GM18511 (cell line): ENCODE measurements around the gene PKNOX1.
"Not testable (repeated sequence)": the region's sequence is repeated elsewhere in the genome, so short reads cannot be mapped to it uniquely, and the experiment has no call there.

Experiments used
- ATAC-seq: cut with Tn5 transposase; IDR thresholded peaks from one replicate; pipeline ENCODE4 v1.9.1; 2021; ENCODE audit warnings: mild to moderate bottlenecking, moderate library complexity; ENCODE audit not compliant: unreplicated experiment

Gene PKNOX1

DNA sequence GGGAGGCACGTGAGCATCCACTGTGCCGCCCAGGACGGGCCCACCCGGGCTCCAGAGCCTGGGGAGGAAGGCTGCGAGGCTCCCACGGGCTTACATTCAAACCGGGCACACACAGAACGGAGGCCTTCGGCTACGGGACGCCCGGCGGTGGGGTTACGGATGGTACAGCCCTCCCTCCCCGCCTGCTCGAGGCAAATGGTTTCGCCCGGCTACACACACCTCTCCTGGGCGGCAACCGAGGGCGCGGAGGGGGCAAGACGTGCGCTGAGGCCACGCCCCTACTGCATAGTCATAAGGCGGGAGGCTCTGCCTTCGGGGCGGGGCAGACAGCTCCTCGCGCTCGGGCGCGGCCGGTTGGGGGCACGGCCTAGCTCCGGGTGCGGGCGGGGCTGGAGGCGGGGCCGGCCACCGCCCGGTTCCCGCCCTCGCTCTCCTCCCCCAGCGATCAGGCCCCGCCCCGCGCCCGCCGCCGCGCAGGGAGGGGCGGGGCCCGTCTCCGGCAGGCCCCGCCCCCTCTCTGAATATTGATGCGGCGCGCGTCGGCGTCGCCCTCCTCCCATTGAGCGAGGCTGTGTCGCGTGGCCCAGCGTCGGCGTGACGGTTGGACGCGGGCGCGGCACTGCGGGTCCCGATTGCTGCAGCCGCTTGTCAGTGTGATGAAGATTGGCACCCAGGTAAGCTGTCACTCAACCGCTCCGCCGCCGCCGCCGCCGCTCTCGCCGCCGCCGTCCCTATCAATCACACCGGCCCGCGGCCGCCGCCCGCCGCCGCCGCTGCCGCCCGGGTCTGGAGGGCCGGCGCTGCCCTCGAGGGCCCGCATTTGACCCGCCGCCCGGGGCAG, at the start of gene PKNOX1:
Gene PKNOX1, plus strand, starts transcription at position 572 of the 841 bp plus-strand sequence. CDS start 29,820 bp downstream, outside the sequence.
- ATAC-seq, result peak; percentile 88

- ATAC-seq, result no peak
Measured at GRCh38 chr21:42925114-42925926, 49.0 kb upstream of the PKNOX1 start, which contains the start of gene ERVH48-1. ERVH48-1 (minus strand) TSS chr21:42925630; CDS start chr21:42919006, 6,624 bp downstream.

DNA sequence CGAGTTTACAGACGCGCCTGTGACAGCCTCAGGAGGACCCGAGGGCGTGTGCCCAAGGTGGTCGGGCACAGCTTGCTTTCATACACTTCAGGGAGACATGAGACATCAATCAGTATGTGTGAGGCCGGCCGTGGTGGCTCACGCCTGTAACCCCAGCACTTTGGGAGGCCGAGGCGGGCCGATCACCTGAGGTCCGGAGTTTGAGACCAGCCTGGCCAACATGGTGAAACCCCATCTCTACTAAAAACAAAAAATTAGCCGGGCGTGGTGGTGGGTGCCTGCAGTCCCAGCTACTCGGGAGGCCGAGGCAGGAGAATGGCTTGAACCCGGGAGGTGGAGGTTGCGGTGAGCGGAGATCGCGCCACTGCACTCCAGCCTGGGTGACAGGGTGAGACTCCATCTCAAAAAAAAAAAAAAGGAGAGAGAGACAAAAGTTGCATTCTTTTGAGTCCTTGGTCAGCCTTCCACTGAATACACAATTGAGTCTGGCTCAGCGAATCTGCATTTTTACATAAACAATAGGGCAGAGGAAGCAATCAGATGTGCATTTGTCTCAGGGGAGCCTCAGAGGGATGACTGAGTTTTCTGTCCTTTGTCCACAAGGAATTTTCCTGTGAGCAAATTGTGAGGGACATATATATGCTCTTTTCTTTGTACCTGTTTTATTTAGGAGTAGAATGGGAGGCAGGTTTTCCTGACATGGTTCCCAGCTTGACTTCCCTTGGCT, 46.7 kb upstream of the PKNOX1 start:
- ATAC-seq, result not testable (repeated sequence)

DNA sequence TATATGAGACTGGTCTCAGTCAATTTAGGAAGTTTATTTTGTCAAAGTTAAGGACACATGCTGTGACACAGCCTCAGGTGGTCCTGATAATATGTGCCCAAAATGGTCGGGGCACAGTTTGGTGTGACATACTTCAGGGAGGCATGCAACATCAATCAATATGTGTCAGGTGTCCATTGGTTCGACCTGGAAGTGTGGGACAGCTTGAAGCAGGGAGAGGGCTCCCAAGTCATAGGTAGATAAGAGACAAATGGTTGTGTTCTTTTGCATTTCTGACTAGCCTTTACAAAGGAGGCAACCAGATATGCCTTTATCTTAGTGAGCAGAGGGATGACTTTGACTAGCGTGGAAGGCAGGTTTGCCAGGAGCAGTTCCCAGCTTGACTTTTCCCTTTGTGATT, 44.4 kb upstream of the PKNOX1 start:
- ATAC-seq, result no peak

- no peak for ATAC-seq
Measured at GRCh38 chr21:42931560-42932235, 42.7 kb upstream of the PKNOX1 start.

GRCh38 chr21:42932378-42933136, 41.8 kb upstream of the PKNOX1 start:
- ATAC-seq, result not testable (repeated sequence)

GRCh38 chr21:42933137-42933970, 41.0 kb upstream of the PKNOX1 start:
- not testable (repeated sequence) for ATAC-seq

GRCh38 chr21:42933973-42934372, 40.4 kb upstream of the PKNOX1 start:
- ATAC-seq, result not testable (repeated sequence)

DNA sequence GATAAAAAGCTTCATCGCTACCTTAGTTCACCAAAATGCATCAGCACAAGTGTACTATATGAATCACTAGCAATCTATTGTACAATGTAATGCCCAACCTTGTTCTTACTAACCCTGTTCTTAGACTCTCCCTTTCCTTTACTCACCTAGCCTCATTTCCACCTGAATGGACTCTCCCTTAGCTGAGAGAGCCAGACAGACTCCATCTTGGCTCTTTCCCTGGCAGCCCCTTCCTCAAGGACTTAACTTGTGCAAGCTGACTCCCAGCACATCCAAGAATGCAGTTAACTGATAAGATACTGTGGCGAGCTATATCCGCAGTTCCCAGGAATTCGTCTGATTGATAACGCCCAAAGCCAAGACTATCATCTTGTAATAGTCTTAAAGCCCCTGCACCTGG, 38.0 kb upstream of the PKNOX1 start:
- not testable (repeated sequence) for ATAC-seq

DNA sequence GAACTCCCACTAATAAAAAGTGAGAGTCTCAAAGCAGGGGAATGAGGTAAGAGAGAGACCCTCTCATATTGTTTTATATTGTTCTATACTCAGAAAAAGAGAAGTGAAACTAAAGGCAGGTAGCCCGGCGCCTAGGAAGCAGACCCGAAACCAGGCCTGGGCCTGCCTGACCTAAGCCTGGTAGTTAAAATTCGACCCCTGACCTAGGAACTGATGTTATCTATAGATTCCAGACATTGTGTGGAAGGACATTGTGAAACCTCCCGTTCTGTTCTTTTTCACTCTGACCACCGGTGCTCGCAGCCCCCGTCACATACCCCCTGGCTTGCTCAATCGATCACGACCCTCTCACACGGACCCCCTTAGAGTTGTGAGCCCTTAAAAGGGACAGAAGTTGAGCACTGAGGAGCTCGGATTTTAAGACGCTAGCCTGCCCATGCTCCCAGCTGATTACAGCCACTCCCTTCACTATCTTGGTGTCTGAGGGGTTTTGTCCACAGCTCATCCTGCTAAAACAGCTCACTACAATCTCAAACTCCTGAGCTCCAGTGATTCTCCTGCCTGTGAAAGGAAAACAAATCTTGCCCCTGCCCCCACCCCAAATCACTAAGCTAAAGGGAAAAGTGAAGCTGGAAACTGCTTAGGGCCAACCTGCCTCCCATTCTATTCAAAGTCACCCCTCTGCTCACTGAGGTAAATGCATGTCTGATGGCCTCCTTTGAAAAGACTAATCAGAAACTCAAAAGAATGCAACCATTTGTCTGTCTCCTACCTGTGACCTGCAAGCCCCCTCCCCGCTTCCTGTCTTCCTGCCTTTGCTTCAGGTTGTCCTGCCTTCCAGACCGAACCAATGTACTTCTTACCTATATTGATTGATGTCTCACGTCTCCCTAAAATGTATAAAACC, 37.1 kb upstream of the PKNOX1 start:
- ATAC-seq, result not testable (repeated sequence)

- ATAC-seq, result no peak
Measured at GRCh38 chr21:42937960-42938605, 36.3 kb upstream of the PKNOX1 start.

DNA sequence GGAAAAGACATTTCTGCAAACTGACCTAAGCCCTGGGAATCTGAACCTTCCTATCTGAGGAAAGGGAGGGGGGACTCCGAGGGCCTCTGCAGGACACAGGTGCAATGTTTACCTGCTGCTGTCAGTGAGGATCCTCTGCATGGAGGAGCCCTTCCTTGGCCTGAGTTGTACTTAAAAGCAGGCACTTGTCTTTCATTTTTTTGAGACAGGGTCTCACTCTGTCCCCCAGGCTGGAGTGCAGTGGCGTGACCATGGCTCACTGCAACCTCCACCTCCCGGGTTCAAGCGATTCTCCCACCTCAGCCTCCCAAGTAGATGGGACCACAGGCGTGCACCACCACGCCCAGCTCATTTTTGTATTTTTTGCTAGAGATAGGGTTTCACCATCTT, 35.8 kb upstream of the PKNOX1 start:
- ATAC-seq, result not testable (repeated sequence)

- no peak for ATAC-seq
Measured at GRCh38 chr21:42939582-42940413, 34.6 kb upstream of the PKNOX1 start.

DNA sequence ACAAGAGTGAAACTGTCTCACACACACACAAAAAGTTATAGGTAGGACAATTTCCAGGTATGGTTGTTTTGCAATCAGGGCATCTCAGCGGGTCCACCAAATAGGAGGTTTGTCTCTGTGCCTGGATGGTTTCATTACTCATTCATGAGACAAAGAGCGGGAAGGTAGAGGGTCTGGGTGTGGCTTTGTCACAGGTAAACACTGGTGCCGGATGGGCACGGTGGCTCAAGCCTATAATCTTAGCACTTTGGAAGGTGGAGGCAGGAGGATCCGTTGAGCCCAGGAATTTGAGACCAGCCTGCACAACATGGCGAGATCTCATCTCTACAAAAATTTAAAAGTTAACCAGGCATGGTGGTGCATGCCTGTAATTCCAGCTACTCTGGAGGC, 32.7 kb upstream of the PKNOX1 start:
- ATAC-seq, result no peak

DNA sequence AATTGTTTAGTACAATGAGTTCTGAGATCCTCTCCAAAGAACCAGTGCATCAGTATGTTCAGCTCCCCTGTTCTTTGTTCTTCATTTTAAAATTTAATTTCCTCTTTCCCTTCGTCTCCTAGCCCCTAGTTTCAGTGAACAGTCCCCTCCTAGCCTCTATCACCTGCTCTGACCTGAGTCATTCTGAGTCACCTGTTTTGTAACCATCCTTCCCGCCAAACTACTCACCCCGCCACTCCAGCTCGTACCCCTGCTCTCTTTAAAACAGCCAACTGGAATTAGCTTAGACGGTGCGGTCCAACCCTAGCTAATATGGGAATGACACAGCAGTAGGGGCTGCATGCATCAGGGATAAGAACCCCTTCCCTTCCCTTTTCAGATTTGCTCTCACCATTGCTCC, 32.1 kb upstream of the PKNOX1 start:
- no peak for ATAC-seq

DNA sequence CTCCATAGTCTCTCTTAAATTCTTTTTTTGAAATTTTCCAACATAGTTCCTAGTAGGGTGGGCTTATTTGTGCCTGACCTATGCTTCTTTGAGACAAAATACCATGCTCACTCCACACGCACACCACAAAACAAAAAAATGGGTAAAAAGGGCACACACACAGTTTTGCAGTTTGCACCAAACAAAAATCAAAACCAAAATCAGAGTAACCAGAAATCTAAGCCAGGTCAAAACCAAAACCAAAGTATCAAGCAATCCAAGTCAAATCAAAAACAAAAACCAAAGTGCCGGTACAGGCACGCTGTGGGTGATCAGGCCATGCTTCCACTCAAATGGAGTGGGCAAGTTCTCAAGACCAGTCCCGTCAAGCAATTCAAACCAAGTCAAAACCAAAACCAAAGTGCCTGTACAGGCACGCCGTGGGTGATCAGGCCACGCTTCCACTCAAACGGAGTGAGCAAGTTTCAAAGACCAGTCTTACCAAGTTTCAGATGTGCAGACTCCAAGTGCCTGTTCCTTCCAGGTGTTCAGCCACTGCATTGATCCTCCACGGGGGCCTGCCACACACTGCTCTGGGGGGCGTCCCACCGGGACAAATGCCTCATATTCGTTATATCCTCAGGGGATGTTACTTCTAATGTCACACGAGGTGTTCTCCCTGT, 25.1 kb upstream of the PKNOX1 start:
- not testable (repeated sequence) for ATAC-seq
